ENCODE measurements around the gene UQCC3.
"Not testable (repeated sequence)": the region's sequence is repeated elsewhere in the genome, so short reads cannot be mapped to it uniquely, and the experiment has no call there.

UQCC3 gene

DNA sequence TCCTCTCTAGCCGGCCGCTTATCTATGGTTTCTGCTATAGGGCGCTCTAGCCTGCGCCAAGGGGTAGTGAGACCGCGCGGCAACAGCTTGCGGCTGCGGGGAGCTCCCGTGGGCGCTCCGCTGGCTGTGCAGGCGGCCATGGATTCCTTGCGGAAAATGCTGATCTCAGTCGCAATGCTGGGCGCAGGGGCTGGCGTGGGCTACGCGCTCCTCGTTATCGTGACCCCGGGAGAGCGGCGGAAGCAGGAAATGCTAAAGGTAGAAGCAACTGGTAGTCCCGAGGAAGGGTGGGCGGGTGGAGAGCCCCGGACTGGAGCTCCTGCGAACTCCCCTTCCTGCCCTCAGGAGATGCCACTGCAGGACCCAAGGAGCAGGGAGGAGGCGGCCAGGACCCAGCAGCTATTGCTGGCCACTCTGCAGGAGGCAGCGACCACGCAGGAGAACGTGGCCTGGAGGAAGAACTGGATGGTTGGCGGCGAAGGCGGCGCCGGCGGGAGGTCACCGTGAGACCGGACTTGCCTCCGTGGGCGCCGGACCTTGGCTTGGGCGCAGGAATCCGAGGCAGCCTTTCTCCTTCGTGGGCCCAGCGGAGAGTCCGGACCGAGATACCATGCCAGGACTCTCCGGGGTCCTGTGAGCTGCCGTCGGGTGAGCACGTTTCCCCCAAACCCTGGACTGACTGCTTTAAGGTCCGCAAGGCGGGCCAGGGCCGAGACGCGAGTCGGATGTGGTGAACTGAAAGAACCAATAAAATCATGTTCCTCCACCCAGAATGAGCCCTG lies at the start of gene UQCC3, which contains the start of gene LBHD1:
Gene UQCC3, plus strand, starts transcription at position 66 of the 782 bp plus-strand sequence. Its CDS starts 73 bp downstream, at position 139.
Gene LBHD1, minus strand, starts transcription at position 660 of the 782 bp plus-strand sequence. CDS start 2,236 bp downstream, outside the sequence.
- peak; percentile 90 for DNase-seq (ENCODE audit: low spot score)

DNA sequence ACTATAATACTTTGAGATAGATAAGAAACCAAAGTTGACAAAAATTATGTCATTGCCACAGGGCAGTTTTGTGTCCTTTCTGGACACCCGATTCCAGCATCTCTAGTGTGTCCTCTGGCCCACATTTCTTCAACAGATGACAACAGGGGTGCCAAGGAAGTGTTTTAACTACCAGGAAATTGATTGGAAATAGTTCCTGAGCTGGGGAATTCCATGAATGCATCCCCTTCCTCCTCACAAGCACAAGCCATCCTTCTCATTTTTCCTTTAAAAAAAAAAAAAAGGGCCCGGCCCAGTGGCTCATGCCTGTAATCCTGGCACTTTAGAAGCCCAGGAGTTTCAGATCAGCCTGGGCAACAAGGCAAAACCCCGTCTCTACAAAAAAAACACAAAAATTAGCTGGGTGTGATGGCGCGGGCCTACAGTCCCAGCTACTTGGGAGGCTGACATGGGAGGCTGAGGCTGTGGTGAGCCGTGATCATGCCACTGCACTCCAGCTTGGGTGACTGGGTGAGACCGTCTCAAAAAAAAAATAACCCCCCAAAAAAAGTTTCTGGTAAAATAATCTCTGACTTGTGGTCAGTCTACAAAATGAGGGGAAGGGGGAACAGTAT lies 48.9 kb upstream of the UQCC3 start:
- no peak for DNase-seq (ENCODE audit: low spot score)

GRCh38 chr11:62627713-62628112 lies 43.8 kb upstream of the UQCC3 start:
- DNase-seq (ENCODE audit: low spot score), result peak; percentile 47

DNA sequence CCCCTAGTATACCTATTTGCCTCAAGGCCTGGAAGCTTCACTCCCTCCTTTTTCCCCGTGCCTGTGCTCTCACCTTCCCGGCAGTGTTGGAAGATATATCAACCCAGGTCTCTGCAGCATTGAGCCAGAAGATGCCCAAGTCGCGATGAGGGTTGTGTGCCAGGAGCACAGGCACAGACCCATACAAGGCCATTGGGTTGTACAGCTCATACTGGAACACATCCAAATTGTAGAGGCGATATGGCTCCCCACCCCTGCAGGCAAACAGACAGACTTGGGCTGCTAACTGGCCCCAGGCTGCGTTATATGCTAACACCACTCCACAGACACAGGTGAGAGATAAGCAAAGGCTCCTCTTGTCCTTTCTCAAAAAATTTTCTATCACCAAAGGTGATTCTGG lies 39.0 kb upstream of the UQCC3 start:
- no peak for DNase-seq (ENCODE audit: low spot score)

- no peak for DNase-seq (ENCODE audit: low spot score)
Observed at GRCh38 chr11:62644220-62644619, 27.3 kb upstream of the UQCC3 start.

DNA sequence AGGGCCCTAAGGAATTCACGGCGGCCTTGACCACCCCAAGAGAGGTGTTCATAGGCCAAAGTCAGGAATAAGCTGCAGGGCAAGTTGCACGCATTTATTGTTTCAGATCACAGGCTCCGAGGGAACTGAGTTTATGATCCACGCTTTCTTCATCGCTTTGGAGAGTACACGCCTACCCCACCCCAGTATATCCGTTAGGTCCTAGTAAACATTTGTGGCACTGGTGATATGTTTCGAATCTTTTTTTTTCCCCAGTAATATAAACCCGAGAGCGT lies 25.9 kb upstream of the UQCC3 start:
- DNase-seq (ENCODE audit: low spot score), result peak; percentile 43

DNA sequence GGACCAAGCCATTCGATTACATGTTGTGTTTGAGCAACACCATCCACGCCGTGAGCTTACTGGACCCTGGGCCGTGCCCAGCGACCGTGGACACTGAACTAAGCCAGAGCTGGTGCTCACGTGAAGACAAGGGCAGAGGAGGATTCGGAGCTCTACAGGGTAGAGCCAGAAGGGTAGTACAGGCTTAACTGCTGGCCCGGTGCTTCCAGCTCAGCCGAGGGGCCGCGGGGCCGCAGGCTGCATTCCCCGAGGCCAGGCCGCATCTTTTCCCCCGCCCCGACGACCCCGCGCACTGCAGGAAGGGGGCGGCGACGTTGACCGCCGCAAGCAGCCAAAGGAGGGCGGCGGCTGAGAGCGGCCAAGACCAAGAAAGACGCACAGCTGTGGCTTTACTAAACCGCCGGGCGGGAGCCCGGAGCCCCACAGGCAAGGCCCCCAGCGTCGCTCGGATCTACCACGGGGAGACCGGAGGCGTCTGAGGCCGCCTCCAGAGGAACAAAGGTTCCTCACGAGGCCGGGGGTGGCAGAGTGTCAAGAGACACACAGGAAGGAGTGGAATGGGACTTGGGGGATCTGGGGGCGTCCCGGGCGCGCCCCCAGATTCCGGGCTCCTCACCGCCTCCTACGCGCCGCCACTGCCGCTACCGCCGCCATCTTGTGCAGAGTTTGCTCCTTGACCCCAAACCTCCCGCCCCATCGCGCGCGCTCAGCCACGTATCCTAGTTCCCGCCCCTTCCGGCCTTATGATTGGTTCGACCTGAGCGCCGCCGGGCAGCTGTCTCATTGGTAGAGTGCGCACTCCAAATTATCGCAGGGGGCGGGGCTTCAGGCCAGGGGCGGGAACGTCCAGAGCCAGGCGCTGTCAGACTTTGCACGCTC lies 25.3 kb upstream of the UQCC3 start, which contains the start of gene GANAB:
Gene GANAB, minus strand, starts transcription at position 668 of the 879 bp plus-strand sequence. Its CDS starts 14 bp downstream, at position 654.
- peak; percentile 98 for DNase-seq (ENCODE audit: low spot score)

- no peak for DNase-seq (ENCODE audit: low spot score)
Observed at GRCh38 chr11:62646825-62647608, 24.5 kb upstream of the UQCC3 start.

DNA sequence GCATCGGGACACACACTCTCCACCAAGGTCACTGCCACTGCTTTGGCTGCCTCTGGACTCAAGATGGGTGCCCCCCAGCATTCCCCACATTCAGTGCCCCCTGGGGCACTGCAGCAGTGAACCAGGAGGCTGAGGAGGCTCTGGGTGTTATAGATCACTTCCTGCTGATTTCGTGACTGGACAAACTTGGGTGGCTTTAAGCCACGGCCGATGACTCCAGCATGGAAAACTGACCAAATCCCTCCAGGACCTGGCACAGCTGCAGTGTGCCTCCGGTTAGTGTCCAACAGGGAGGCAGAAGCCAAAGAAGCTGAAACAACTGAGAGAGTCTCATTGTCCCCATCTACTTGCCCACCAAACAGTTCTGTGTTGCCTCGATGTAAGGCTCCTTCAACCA lies 23.9 kb upstream of the UQCC3 start:
- DNase-seq (ENCODE audit: low spot score), result no peak

- no peak for DNase-seq (ENCODE audit: low spot score)
Observed at GRCh38 chr11:62648185-62648966, 23.1 kb upstream of the UQCC3 start.

GRCh38 chr11:62648967-62649364 lies 22.5 kb upstream of the UQCC3 start:
- DNase-seq (ENCODE audit: low spot score), result no peak

DNA sequence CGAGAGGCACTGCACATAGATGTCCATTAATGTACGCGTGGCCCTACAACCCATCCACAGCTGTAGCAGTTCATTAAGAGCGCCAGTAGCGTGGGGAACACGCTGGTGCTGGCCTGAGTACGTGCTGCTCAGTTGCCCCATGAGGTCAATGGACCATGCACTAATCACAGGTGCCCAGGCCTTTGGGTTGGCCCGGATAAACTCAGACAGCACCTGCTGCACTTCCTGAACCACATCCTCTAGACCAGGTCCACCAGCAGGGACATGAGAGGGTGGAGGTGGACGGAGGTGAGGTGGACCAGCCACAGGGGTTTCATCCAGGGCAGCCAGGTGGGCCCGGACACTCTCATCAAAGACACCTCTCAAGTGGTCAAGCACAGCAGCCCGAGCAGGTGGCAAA lies 22.0 kb upstream of the UQCC3 start:
- DNase-seq (ENCODE audit: low spot score), result peak; percentile 39

- DNase-seq (ENCODE audit: low spot score), result not testable (repeated sequence)
Observed at GRCh38 chr11:62650283-62650682, 21.2 kb upstream of the UQCC3 start.

DNA sequence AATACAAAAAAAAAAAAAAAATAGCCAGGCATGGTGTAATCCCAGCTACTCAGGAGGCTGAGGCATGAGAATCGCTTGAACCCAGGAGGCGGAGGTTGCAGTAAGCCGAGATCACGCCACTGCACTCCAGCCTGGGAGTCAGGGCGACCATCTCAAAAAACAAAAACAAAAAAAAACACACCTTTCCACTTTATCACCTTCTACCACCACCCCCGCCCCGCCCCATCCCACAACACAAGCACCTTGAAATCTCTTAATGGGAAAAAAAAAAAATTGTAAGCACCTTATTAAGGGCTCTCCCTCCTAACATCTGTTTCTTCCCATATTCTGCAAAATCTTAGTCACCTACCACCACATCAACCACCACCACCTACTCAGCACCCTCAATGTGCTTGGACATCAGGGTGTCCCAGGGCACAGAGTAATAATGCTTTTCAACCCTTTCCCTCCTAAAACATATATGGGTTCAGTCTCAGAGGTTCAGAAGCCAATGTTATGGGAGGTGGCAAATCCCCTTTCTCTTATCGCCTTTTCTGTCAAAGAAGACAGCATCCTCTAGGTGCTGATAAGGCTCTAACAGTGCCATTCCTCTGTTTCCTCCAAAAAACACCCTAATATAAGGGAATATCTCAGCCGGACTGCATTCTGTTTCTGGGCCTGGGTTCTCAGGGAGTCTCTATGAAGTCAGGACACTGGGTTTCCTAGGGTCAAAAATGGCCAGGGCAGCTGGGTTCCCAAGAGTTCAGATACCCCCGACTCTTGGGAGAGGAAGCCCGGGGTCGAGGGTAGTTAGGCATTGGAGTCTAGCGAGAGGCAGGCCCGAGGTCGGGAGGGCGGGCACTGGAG lies 19.1 kb upstream of the UQCC3 start:
- DNase-seq (ENCODE audit: low spot score), result peak; percentile 41

DNA sequence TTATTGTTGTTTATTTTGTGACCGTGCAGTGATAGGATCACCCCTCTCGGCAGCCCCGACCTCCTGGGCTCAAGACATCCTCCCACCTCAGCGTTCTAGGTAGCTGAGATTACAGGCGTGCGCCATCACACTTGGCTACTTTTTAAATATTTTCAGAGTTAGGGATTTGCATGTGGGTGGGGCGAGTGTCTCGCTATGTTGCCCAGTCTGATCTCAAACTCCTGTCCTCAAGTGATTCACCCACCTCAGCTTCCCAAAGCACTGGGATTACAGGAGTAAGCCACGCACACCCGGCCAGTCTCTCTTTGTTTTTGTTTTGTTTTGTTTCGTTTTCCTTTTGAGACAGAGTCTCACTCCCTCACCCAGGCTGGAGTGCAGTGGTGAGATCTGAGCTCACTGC lies 17.2 kb upstream of the UQCC3 start:
- no peak for DNase-seq (ENCODE audit: low spot score)

GRCh38 chr11:62656796-62657429 lies 14.6 kb upstream of the UQCC3 start:
- no peak for DNase-seq (ENCODE audit: low spot score)

- peak; percentile 84 for DNase-seq (ENCODE audit: low spot score)
Observed at GRCh38 chr11:62664405-62665074, 6.9 kb upstream of the UQCC3 start.

DNA sequence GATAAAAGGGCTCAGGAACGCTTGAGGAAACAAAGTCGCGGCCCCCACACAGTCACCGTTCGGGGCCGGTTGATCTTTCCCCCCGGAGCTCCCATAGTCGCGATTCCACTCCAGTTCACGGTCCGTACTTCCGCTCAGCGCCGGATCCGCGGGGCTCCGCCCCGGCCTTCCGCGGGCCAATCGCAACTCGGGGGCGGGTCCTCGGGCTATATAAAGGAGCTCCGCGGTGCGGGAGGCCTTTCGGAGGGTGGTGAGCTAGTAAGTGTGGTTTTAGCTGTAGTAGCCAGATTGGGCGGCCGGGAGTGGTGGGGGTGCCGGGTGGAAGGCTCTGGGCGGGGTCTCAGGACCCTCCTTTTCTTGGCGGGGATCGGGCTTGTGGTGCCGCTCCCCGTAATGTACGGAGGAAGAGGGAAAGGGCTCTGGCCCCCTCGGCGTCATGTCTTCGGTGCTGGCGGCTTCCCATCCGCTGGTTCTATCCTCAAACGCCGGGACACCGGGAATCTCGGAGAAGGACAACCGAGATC lies 6.3 kb upstream of the UQCC3 start, which contains the start of the genes C11orf98 and CSKMT:
Gene C11orf98, minus strand, starts transcription at position 136 of the 524 bp plus-strand sequence. Its CDS starts 41 bp downstream, at position 95.
Gene CSKMT, plus strand, starts transcription at position 238 of the 524 bp plus-strand sequence. CDS start 568 bp downstream, outside the sequence.
- DNase-seq (ENCODE audit: low spot score), result peak; percentile 95

Measured in NAMALWA (cell line).